OCI-LY7 (cell line): ENCODE measurements around the gene MGMT. TPM values are rescaled to one million over a fixed set of nuclear protein-coding genes. Genes with fewer than 3 reads are reported as not detected.

Source experiments
- BruUV-seq: library from RNA; stranded (reverse); fragments of 400-500 nt; replicated peaks from 2 replicates; lab custom pipeline; 2021; lab: Mats Ljungman, UMichigan
- CTCF ChIA-PET: fragments of 300-600 bp; sonication (Branson Sonifier 250); formaldehyde crosslinking; loops from one replicate; lab custom pipeline; 2022; ENCODE audit warnings: antibody characterized with exemption; ENCODE audit not compliant: unreplicated experiment; lab: Charles Lee
- POLR2A ChIA-PET: fragments of 300-600 bp; sonication (Branson Sonifier 250); formaldehyde crosslinking; loops from one replicate; lab custom pipeline; 2022; ENCODE audit warnings: antibody characterized with exemption; lab: Charles Lee
- DNase-seq: peaks from one replicate; pipeline ENCODE4 v3.0.0-alpha.2; 2015; ENCODE audit warnings: low spot score
- H2AFZ ChIP-seq: fragments of 200-600 bp; sonication (generic), shearing (Covaris generic); 2 replicates; pipeline ENCODE4 v1.6.1; 2014; ENCODE audit warnings: mild to moderate bottlenecking, antibody characterized with exemption, low read length, moderate library complexity
- H3K27ac ChIP-seq: fragments of 200-600 bp; sonication (generic); 2 replicates; pipeline ENCODE4 v1.5.1; 2014; ENCODE audit warnings: mixed run types, low read depth, mild to moderate bottlenecking, moderate library complexity, low read length, inconsistent platforms; ENCODE audit not compliant: poor library complexity, severe bottlenecking
- H3K36me3 ChIP-seq: fragments of 200-600 bp; sonication (generic); 2 replicates; pipeline ENCODE4 v1.6.1; 2014; ENCODE audit warnings: mild to moderate bottlenecking, antibody characterized with exemption, low read length, moderate library complexity, mixed read lengths; ENCODE audit not compliant: insufficient read depth
- H3K4me1 ChIP-seq: fragments of 200-600 bp; sonication (generic); 2 replicates; pipeline ENCODE4 v1.5.1; 2014; ENCODE audit warnings: mild to moderate bottlenecking, low read length; ENCODE audit not compliant: insufficient read depth, poor library complexity, severe bottlenecking
- H3K4me2 ChIP-seq: fragments of 200-600 bp; sonication (generic); 2 replicates; pipeline ENCODE4 v1.6.1; 2014; ENCODE audit warnings: mild to moderate bottlenecking, low read length
- H3K4me3 ChIP-seq: fragments of 200-600 bp; sonication (generic); 2 replicates; pipeline ENCODE4 v1.5.1; 2014; ENCODE audit warnings: mild to moderate bottlenecking, low read depth, low read length; ENCODE audit not compliant: poor library complexity, severe bottlenecking
- H3K79me2 ChIP-seq: fragments of 200-600 bp; sonication (generic); 2 replicates; pipeline ENCODE4 v1.6.1; 2016; ENCODE audit warnings: low read depth, mild to moderate bottlenecking, low read length, moderate library complexity, mixed read lengths; ENCODE audit not compliant: insufficient read depth
- H3K9me2 ChIP-seq: fragments of 200-600 bp; sonication (generic); 2 replicates; pipeline ENCODE4 v1.6.1; 2016; ENCODE audit warnings: mild to moderate bottlenecking, low read length, mixed read lengths; ENCODE audit not compliant: insufficient read depth
- H3K9me3 ChIP-seq: fragments of 200-600 bp; sonication (generic); 2 replicates; pipeline ENCODE4 v1.6.1; 2014; ENCODE audit warnings: mild to moderate bottlenecking, mixed run types, low read length, mixed read lengths
- H4K20me1 ChIP-seq: fragments of 200-600 bp; sonication (generic); 2 replicates; pipeline ENCODE4 v1.6.1; 2014; ENCODE audit warnings: mild to moderate bottlenecking, antibody characterized with exemption, low read length, moderate library complexity, mixed read lengths; ENCODE audit not compliant: insufficient read depth
- CTCF ChIP-seq: fragments of 200-600 bp; sonication (generic); conservative IDR thresholded peaks from 2 replicates; pipeline ENCODE4 v1.5.1; 2014; ENCODE audit warnings: mild to moderate bottlenecking, antibody characterized with exemption, low read length, moderate library complexity, mixed read lengths
- EZH2phosphoT487 ChIP-seq: fragments of 200-600 bp; sonication (generic); IDR thresholded peaks from 2 replicates; pipeline ENCODE4 v1.6.1; 2018; ENCODE audit warnings: low read depth, borderline replicate concordance, mild to moderate bottlenecking, mixed run types, antibody characterized with exemption, low read length, moderate library complexity, mixed read lengths
- intact Hi-C: fragments of 100-400 bp; cut with micrococcal nuclease; formaldehyde crosslinking; loops from one replicate; pipeline ENCODE4 v1.10.0; 2022; ENCODE audit not compliant: unreplicated experiment
- total RNA-seq, 2 experiments: library from RNA; depleted of rRNA in 1 of 2; stranded (reverse); fragments of >200 nt in 1 of 2; shearing (Covaris generic) in 1 of 2; gene quantifications; 2 replicates each; pipeline ENCODE4 v1.2.3, GENCODE V29; 2014 to 2022

The MGMT gene
- total RNA-seq, 2 experiments from 2014 or later: 19.7 to 25.0 TPM

GRCh38 chr10:129767751-129768150 lies 300.7 kb downstream of the MGMT start:
- no peak for DNase-seq
- ChIA-PET CTCF (no interaction called here), POLR2A (no interaction called here)
- Histone ChIP-seq H3K4me3 (no peak overlapping the region), H3K4me1 (no peaks in the 10 kb centered on the region), H3K4me2 (no peak overlapping the region), H2AFZ (no peak overlapping the region), H3K27ac (no peak overlapping the region), H3K9me2 (no peaks in the 10 kb centered on the region), H3K79me2 (no peaks in the 10 kb centered on the region), H3K9me3 (no peaks in the 10 kb centered on the region), H4K20me1 (no peaks in the 10 kb centered on the region), H3K36me3 (no peaks in the 10 kb centered on the region)
- BruUV-seq: no TSS peak
- TF ChIP-seq CTCF: no peak
- TF ChIP-seq EZH2phosphoT487: no peak
- intact Hi-C loops: no loop called here

DNA sequence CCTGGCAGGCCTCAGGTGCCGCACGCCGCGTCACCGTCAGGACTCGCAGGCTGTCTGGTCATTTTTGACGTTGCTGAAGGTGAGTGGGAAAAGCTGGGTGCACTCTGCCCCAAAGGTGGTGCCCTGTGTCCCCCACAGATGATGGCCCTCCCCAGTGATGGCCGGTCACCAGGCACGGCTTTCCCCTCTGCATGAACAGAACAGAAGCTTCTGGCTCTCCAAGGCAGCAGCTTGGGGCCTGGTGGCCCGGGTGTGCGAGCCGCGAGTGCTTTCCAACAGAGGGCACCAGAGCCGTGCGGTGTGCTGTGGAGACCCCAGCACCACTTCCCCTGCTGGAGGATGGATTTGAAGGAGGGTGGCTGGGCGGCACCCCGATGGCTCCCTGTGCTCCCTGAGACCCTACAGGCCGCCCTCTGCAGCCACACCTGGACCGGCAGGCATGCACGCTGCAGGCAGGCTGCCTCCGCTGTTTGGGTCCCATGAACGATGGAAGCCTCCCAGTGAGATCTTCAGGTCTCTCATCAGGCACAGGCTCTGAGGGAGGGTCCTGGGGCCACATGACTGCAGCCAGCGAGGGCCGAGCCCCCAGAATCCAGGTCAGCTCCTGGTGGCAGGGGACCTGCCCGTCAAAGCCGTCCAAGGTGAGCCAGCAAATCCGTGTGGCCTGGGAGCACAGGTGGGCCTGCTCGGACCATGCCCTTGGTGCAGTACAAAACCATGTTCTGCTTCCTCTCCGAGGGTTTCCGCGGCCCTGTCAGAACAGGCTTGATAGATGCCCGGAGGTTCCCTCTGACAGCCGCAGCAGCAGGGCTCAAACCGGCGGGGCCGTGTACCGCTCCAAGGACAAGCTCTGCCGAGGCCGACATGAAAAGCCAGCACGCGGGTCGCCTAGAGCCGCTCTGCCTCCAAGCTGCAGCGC lies 301.7 kb downstream of the MGMT start:
- Histone ChIP-seq H3K4me1 (no peaks in the 10 kb centered on the region), H3K9me3 (no peaks in the 10 kb centered on the region), H3K36me3 (no peaks in the 10 kb centered on the region), H3K4me2 (no peak overlapping the region), H3K27ac (no peak overlapping the region), H3K79me2 (no peaks in the 10 kb centered on the region), H3K4me3 (no peak overlapping the region), H3K9me2 (no peaks in the 10 kb centered on the region), H4K20me1 (no peaks in the 10 kb centered on the region), H2AFZ (no peak overlapping the region)
- ChIA-PET POLR2A (interaction anchor here (0.6 kb wide), 1 partner anchor 1524 kb away, joined by 3 read pairs; no protein-coding TSS in a partner anchor), CTCF (no interaction called here)
- DNase-seq: no peak
- intact Hi-C loops: no loop called here
- TF ChIP-seq CTCF: no peak
- no peak for TF ChIP-seq EZH2phosphoT487
- BruUV-seq: no TSS peak
